ENCODE data around the gene CFAP47.
"Not testable (repeated sequence)": the region's sequence is repeated elsewhere in the genome, so short reads cannot be mapped to it uniquely, and the experiment has no call there.

DNA sequence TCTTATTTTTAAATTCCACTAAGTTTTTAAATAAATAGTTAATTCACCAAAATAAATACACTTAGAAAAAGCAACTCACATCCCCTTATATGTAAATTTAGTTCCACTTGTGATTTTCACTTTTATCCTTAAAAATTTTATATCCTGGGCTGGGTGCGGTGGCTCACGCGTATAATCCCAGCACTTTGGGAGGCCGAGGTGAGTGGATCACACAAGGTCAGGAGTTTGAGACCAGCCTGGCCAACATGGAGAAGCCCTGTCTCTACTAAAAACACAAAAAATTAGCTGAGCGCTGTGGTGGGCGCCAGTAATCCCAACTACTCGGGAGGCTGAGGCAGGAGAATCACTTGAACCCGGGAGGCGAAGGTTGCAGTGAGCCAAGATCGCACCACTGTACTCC, 169.4 kb downstream of the CFAP47 start:
- TF ChIP-seq, protein P1, sequence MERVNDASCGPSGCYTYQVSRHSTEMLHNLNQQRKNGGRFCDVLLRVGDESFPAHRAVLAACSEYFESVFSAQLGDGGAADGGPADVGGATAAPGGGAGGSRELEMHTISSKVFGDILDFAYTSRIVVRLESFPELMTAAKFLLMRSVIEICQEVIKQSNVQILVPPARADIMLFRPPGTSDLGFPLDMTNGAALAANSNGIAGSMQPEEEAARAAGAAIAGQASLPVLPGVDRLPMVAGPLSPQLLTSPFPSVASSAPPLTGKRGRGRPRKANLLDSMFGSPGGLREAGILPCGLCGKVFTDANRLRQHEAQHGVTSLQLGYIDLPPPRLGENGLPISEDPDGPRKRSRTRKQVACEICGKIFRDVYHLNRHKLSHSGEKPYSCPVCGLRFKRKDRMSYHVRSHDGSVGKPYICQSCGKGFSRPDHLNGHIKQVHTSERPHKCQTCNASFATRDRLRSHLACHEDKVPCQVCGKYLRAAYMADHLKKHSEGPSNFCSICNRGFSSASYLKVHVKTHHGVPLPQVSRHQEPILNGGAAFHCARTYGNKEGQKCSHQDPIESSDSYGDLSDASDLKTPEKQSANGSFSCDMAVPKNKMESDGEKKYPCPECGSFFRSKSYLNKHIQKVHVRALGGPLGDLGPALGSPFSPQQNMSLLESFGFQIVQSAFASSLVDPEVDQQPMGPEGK (CRISPR knock-in tag; IDR thresholded peaks at IDR 0.05; ENCODE audit: borderline replicate concordance): not testable (repeated sequence)
- TF ChIP-seq, protein P2, sequence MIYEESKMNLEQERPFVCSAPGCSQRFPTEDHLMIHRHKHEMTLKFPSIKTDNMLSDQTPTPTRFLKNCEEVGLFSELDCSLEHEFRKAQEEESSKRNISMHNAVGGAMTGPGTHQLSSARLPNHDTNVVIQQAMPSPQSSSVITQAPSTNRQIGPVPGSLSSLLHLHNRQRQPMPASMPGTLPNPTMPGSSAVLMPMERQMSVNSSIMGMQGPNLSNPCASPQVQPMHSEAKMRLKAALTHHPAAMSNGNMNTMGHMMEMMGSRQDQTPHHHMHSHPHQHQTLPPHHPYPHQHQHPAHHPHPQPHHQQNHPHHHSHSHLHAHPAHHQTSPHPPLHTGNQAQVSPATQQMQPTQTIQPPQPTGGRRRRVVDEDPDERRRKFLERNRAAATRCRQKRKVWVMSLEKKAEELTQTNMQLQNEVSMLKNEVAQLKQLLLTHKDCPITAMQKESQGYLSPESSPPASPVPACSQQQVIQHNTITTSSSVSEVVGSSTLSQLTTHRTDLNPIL (CRISPR knock-in tag; IDR thresholded peaks at IDR 0.05; ENCODE audit: low read depth): not testable (repeated sequence)
- TF ChIP-seq BACH2 (CRISPR knock-in tag; IDR thresholded peaks at IDR 0.05; ENCODE audit: borderline replicate concordance); SNAI2 (CRISPR knock-in tag; IDR thresholded peaks at IDR 0.05); TCF4 (CRISPR knock-in tag; IDR thresholded peaks at IDR 0.05; ENCODE audit: borderline replicate concordance); ZFP3 (CRISPR knock-in tag; IDR thresholded peaks at IDR 0.05); CSDC2 (CRISPR knock-in tag; IDR thresholded peaks at IDR 0.05); TOX (CRISPR knock-in tag; IDR thresholded peaks at IDR 0.05; ENCODE audit: borderline replicate concordance); ZC3H10 (CRISPR knock-in tag; IDR thresholded peaks at IDR 0.05); ZNF70 (CRISPR knock-in tag; IDR thresholded peaks at IDR 0.05); ESRRG (CRISPR knock-in tag; IDR thresholded peaks at IDR 0.05); ZFP30 (CRISPR knock-in tag; IDR thresholded peaks at IDR 0.05); RARB (CRISPR knock-in tag; IDR thresholded peaks at IDR 0.05): not testable (repeated sequence)
- TF ChIP-seq, protein P3, sequence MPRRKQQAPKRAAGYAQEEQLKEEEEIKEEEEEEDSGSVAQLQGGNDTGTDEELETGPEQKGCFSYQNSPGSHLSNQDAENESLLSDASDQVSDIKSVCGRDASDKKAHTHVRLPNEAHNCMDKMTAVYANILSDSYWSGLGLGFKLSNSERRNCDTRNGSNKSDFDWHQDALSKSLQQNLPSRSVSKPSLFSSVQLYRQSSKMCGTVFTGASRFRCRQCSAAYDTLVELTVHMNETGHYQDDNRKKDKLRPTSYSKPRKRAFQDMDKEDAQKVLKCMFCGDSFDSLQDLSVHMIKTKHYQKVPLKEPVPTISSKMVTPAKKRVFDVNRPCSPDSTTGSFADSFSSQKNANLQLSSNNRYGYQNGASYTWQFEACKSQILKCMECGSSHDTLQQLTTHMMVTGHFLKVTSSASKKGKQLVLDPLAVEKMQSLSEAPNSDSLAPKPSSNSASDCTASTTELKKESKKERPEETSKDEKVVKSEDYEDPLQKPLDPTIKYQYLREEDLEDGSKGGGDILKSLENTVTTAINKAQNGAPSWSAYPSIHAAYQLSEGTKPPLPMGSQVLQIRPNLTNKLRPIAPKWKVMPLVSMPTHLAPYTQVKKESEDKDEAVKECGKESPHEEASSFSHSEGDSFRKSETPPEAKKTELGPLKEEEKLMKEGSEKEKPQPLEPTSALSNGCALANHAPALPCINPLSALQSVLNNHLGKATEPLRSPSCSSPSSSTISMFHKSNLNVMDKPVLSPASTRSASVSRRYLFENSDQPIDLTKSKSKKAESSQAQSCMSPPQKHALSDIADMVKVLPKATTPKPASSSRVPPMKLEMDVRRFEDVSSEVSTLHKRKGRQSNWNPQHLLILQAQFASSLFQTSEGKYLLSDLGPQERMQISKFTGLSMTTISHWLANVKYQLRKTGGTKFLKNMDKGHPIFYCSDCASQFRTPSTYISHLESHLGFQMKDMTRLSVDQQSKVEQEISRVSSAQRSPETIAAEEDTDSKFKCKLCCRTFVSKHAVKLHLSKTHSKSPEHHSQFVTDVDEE (CRISPR knock-in tag; IDR thresholded peaks at IDR 0.05): not testable (repeated sequence)

Data from SK-N-SH treated with all-trans-retinoic acid at 6 μM for 48 hours (cell line).